G401 (cell line): Measurements from ENCODE around the gene SLC38A10. TPM values are rescaled to one million over a fixed set of nuclear protein-coding genes. Genes with fewer than 3 reads are reported as not detected.

ENCODE experiments used
- DNase-seq: peaks from one replicate; pipeline ENCODE4 v3.0.0-alpha.2; 2015; ENCODE audit warnings: low spot score
- in situ Hi-C: cut with HindIII; loops from 2 replicates; pipeline ENCODE4 v1.10.0; 2016; ENCODE audit warnings: low sequenced_read_pairs, mixed read lengths
- total RNA-seq: library from RNA; depleted of rRNA; stranded (reverse); fragments of >200 nt; shearing (Covaris generic); gene quantifications from 2 replicates; pipeline ENCODE4 v1.2.3, GENCODE V29; 2014

Gene SLC38A10
- total RNA-seq, 1 experiment from 2014 or later = 76.9 TPM

GRCh38 chr17:81302861-81303333 lies 7.8 kb upstream of the SLC38A10 start:
- no peak for DNase-seq
- in situ Hi-C loops = no loop called here

GRCh38 chr17:81302324-81302723 lies 7.2 kb upstream of the SLC38A10 start:
- in situ Hi-C loops = no loop called here
- DNase-seq = no peak

- DNase-seq = no peak
- in situ Hi-C loops = no loop called here
Measured at GRCh38 chr17:81301195-81302144, 6.4 kb upstream of the SLC38A10 start.

- no peak for DNase-seq
- in situ Hi-C loops = no loop called here
Measured at GRCh38 chr17:81300586-81301155, 5.6 kb upstream of the SLC38A10 start.

GRCh38 chr17:81299846-81300585 lies 4.9 kb upstream of the SLC38A10 start:
- in situ Hi-C loops = no loop called here

GRCh38 chr17:81298991-81299738 lies 4.1 kb upstream of the SLC38A10 start:
- DNase-seq = no peak
- in situ Hi-C loops = no loop called here

More at GRCh38 chr17:81299846-81300585, 4.9 kb upstream of the SLC38A10 start:
- DNase-seq = no peak

- DNase-seq = no peak
- in situ Hi-C loops = no loop called here
Measured at GRCh38 chr17:81298325-81298990, 3.4 kb upstream of the SLC38A10 start.

- in situ Hi-C loops = no loop called here
- DNase-seq = peak; percentile 88
Measured at GRCh38 chr17:81295676-81296381, 722 bp upstream of the SLC38A10 start.

- peak; percentile 17 for DNase-seq
- in situ Hi-C loops = no loop called here
Measured at GRCh38 chr17:81294512-81295030, 536 bp downstream of the SLC38A10 start.

- in situ Hi-C loops = no loop called here
- no peak for DNase-seq
Measured at GRCh38 chr17:81292450-81292849, 2.7 kb downstream of the SLC38A10 start.

- peak; percentile 55 for DNase-seq
- in situ Hi-C loops = no loop called here
Measured at GRCh38 chr17:81291662-81292061, 3.4 kb downstream of the SLC38A10 start.

GRCh38 chr17:81290230-81290629 lies 4.9 kb downstream of the SLC38A10 start:
- DNase-seq = no peak
- in situ Hi-C loops = no loop called here

- no peak for DNase-seq
- in situ Hi-C loops = no loop called here
Measured at GRCh38 chr17:81289627-81290026, 5.5 kb downstream of the SLC38A10 start.

- no peak for DNase-seq
- in situ Hi-C loops = no loop called here
Measured at GRCh38 chr17:81288715-81289114, 6.4 kb downstream of the SLC38A10 start.

GRCh38 chr17:81287741-81288430 lies 7.2 kb downstream of the SLC38A10 start:
- in situ Hi-C loops = no loop called here

GRCh38 chr17:81287152-81287551 lies 8.0 kb downstream of the SLC38A10 start:
- DNase-seq = no peak
- in situ Hi-C loops = no loop called here

More at GRCh38 chr17:81287741-81288430, 7.2 kb downstream of the SLC38A10 start:
- no peak for DNase-seq

- no peak for DNase-seq
- in situ Hi-C loops = no loop called here
Measured at GRCh38 chr17:81286491-81287145, 8.5 kb downstream of the SLC38A10 start.
